Heart left ventricle (tissue), 16 donors: ENCODE data around the gene SULT2A1. TPM values are rescaled to one million over a fixed set of nuclear protein-coding genes. Genes with fewer than 3 reads are reported as not detected.

Source experiments
- ATAC-seq, 4 donors: fragments of 200-7000 bp; cut with Tn5 transposase; one replicate each; pipeline ENCODE4 v1.9.1; 2020 to 2022; ENCODE audit warnings: moderate library complexity in 4 of 4, mild to moderate bottlenecking in 3 of 4, moderate number of reproducible peaks in 1 of 4
- DNase-seq, 5 donors: peaks; one replicate each; pipeline ENCODE4 v3.0.0-alpha.2; 2020
- H3K27ac ChIP-seq, 12 donors: fragments of 200-600 bp; sonication (generic) in 4 of 12; one replicate each; pipeline versions ENCODE4 v1.5.0 to v1.8.0; 2016 to 2022; ENCODE audit warnings: mild to moderate bottlenecking in 2 of 12
- H3K27me3 ChIP-seq, 9 donors: fragments of 200-600 bp; sonication (generic) in 2 of 9; one replicate each; pipeline versions ENCODE4 v1.5.1 to v1.8.0; 2016 to 2022; ENCODE audit warnings: mild to moderate bottlenecking in 3 of 9
- H3K36me3 ChIP-seq, 9 donors: fragments of 200-600 bp; sonication (generic) in 2 of 9; one replicate each; pipeline versions ENCODE4 v1.5.0 to v1.8.0; 2018 to 2022; ENCODE audit warnings: mild to moderate bottlenecking in 2 of 9
- H3K4me1 ChIP-seq, 12 donors: fragments of 200-600 bp; sonication (generic) in 4 of 12; one replicate each; pipeline versions ENCODE4 v1.5.0 to v1.8.0; 2016 to 2022; ENCODE audit warnings: mild to moderate bottlenecking in 3 of 12
- H3K4me3 ChIP-seq, 12 donors: fragments of 200-600 bp; sonication (generic) in 4 of 12; one replicate each; pipeline versions ENCODE4 v1.5.0 to v1.8.0; 2017 to 2022; ENCODE audit warnings: mild to moderate bottlenecking in 9 of 12, moderate library complexity in 4 of 12
- H3K9me3 ChIP-seq, 12 donors: fragments of 200-600 bp; sonication (generic) in 4 of 12; one replicate each; pipeline versions ENCODE4 v1.5.0 to v1.8.0; 2016 to 2022; ENCODE audit warnings: mild to moderate bottlenecking in 1 of 12
- POLR2A ChIP-seq, 2 donors: fragments of 450-650 bp; IDR thresholded peaks; one replicate each; pipeline ENCODE4 v1.6.1; 2017; ENCODE audit warnings: antibody characterized with exemption in 2 of 2, mild to moderate bottlenecking in 2 of 2, moderate library complexity in 2 of 2
- WGBS, 4 donors: extraction: QIAGEN DNeasy Blood & Tissue Kit in 2 of 4; methylation state at CpG; one replicate each; pipeline versions ENCODE4 v1.1.5 to v1.1.7; 2013 to 2018; 5-methylcytosine and 5-hydroxymethylcytosine counted together
- intact Hi-C, 10 donors: fragments of 100-400 bp; cut with DNase I; formaldehyde crosslinking; loops; one replicate each; pipeline versions ENCODE4 v1.11.1 to v1.14.2; 2022
- polyA plus RNA-seq, 2 donors: library from polyadenylated mRNA; stranded (reverse); fragments of 200-250 nt; gene quantifications; one replicate each; pipeline ENCODE4 v1.2.3, GENCODE V29; 2013
- total RNA-seq, 9 donors: library from RNA; depleted of rRNA in 2 of 9; stranded (reverse); fragments of >200 nt in 2 of 9; fragmentation: NEBNext Ultra II Directional in 3 of 9; extraction: Animal tissue kit (Norgen Biotek cat#: 25700) in 3 of 9; gene quantifications; one replicate each; pipeline versions ENCODE4 v1.1.0 to v1.2.4, GENCODE V29; 2016 to 2023
- TF ChIP-seq, protein P1 (sequence below), 12 donors: fragments of 200-600 bp; sonication (generic) in 4 of 12; IDR thresholded peaks; one replicate each; pipeline versions ENCODE4 v1.5.0 to v1.8.0; 2018 to 2022; ENCODE audit warnings: antibody characterized with exemption in 12 of 12, mild to moderate bottlenecking in 5 of 12
- donor health status: ischemic (EF 13 %, LVEDD 7.1; RV severe dilation, severe dysfunction).
- donor health status: healthy with polysubstance abuse.
- donor health status: DM: no; HTN: yes; CAD: no.
- donor health status: DM: no; HTN: no; CAD: no.
- donor health status: ischemic (EF 25% LVEDD 6.9; RV normal size, moderate dysfunction).
- donor health status: ischemic (EF 25% LVEDD 5.7; RV mildly dilated, moderate dysfunction).
- donor health status: healthy.
- donor health status: DM: yes; HTN: yes; CAD: no.
- donor health status: ischemic (EF 35%, LVEDD 5.7; RV mildly dilated, moderate dysfunction).
- donor health status: nonischemic (EF 11% LVEDD 7.7; RV severe dilation, severe dysfunction).
- donor health status: DM: yes; HTN: yes; CAD: no.
- donor health status: PGD.
- donor health status: ischemic (EF 29% LVEDD 5.4; RV normal size, mild dysfunction).
- donor health status: nonischemic (EF 23%, LVEDD 6.1; RV moderate dilation, normal function).

The SULT2A1 gene
- total and polyA plus RNA-seq, 11 donors = not detected

DNA sequence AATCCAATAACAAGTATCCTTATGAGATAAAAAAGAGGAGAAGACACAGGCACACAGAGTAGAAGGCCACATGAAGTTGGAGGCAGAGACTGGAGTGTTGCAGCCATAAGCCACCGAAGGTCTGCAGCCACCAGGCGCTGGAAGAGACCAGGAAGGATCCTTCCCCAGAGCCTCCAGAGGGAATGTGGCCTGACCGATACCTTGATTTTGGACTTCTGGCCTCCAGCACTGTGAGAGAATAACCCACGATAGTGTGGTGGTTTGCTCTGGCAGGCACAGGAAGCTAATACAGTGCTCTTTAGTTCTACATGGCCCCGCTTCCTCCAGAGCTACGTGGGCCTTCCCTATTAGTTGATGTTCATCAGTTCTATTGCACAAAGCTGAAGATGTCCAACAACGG is 15.3 kb upstream of the SULT2A1 start:
- no peak overlapping the region for H3K4me3 ChIP-seq
- TF ChIP-seq POLR2A (IDR thresholded peaks at IDR 0.05) = no peak
- TF ChIP-seq, protein P1, sequence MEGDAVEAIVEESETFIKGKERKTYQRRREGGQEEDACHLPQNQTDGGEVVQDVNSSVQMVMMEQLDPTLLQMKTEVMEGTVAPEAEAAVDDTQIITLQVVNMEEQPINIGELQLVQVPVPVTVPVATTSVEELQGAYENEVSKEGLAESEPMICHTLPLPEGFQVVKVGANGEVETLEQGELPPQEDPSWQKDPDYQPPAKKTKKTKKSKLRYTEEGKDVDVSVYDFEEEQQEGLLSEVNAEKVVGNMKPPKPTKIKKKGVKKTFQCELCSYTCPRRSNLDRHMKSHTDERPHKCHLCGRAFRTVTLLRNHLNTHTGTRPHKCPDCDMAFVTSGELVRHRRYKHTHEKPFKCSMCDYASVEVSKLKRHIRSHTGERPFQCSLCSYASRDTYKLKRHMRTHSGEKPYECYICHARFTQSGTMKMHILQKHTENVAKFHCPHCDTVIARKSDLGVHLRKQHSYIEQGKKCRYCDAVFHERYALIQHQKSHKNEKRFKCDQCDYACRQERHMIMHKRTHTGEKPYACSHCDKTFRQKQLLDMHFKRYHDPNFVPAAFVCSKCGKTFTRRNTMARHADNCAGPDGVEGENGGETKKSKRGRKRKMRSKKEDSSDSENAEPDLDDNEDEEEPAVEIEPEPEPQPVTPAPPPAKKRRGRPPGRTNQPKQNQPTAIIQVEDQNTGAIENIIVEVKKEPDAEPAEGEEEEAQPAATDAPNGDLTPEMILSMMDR (IDR thresholded peaks at IDR 0.05) = no peak
- peaks cover 0 to 5% (median 0%) of the 10 kb centered on the region in 12 donors for H3K9me3 ChIP-seq
- no peaks in the 10 kb centered on the region for H3K4me1 ChIP-seq
- WGBS, 4 donors = 80 to 86% (median 83%) methylated on average over 7 of the region's 7 CpGs
- no peaks in the 10 kb centered on the region for H3K36me3 ChIP-seq
- intact Hi-C loops = no loop called here
- DNase-seq = no peak
- H3K27me3 ChIP-seq = peaks cover 0 to 19% (median 3%) of the 10 kb centered on the region in 9 donors
- no peak for ATAC-seq
- no peak overlapping the region for H3K27ac ChIP-seq

DNA sequence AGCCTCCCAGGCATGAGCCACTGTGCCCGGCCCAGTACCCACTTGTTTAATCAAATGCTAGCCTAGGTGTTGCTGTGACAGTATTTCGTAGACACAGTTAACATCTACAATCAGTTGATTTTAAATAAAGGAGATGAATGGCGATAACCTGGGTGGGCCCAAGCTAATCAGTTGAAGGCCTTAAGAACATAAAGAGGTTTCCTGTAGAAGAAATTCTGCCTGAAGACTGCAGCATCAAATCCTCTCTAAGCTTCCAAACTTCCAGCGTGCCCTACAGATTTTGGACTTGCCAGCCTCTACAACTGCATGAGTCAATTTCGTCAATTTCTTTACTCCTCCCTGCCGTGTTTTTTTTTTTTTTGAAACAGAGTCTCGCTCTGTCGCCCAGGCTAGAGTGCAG is 13.2 kb upstream of the SULT2A1 start:
- no peak for ATAC-seq
- H3K4me1 ChIP-seq = no peaks in the 10 kb centered on the region
- no peak for DNase-seq
- no peak for TF ChIP-seq POLR2A (IDR thresholded peaks at IDR 0.05)
- TF ChIP-seq, protein P1 (IDR thresholded peaks at IDR 0.05) = no peak
- H3K9me3 ChIP-seq = peaks cover 0 to 13% (median 2%) of the 10 kb centered on the region in 12 donors
- intact Hi-C loops = no loop called here
- WGBS, 4 donors = 87 to 94% (median 92%) methylated on average over 8 of the region's 8 CpGs
- H3K4me3 ChIP-seq = no peak overlapping the region
- peaks cover 0 to 19% (median 3%) of the 10 kb centered on the region in 9 donors for H3K27me3 ChIP-seq
- no peaks in the 10 kb centered on the region for H3K36me3 ChIP-seq
- no peak overlapping the region for H3K27ac ChIP-seq

DNA sequence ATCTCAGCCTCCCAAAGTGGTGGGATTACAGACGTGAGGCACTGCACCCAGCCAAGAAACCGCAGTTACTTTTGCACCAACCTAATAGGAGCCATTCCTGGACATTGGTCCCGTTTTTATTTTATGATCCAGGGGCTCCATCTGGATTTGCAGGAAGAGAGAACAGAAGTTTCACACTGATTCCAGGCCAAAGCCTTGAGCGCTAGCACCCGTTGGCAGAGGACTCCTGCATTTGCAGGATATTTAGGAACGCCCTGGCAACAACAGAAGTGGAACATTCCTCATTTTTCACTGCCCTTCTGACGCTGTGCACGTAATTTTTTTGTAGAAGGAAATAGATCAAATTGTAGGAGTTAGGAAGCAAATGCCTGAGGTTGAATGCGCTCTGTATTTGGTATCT is 11.7 kb upstream of the SULT2A1 start:
- Histone ChIP-seq H3K27me3 (peaks cover 0 to 19% (median 3%) of the 10 kb centered on the region in 9 donors), H3K36me3 (no peaks in the 10 kb centered on the region), H3K4me1 (no peaks in the 10 kb centered on the region), H3K4me3 (no peak overlapping the region), H3K27ac (no peak overlapping the region), H3K9me3 (peaks cover 0 to 14% (median 2%) of the 10 kb centered on the region in 12 donors)
- ATAC-seq = no peak
- no peak for DNase-seq
- TF ChIP-seq, protein P1 (IDR thresholded peaks at IDR 0.05) = no peak
- no peak for TF ChIP-seq POLR2A (IDR thresholded peaks at IDR 0.05)
- intact Hi-C loops = no loop called here
- WGBS, 4 donors = 77 to 82% (median 78%) methylated on average over 9 of the region's 9 CpGs

DNA sequence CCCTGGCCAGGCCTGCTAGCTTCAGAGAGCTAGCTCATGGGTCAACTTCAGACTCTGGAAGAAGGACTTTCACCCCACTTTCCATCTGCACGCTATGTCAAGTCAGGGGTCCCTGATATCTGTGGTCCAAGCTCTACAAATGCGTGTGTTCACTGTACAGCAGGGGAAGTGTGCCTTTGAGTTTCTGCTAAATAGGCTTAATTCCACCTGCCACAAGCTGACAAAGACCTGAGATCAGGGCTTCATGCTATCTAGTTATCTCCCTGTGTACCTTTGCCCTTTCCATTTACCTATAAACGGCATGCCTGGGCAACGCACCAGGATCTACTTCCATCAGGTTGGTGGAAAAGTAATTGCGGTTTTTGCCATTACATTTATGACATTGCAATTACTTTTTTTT is 10.7 kb upstream of the SULT2A1 start:
- DNase-seq = no peak
- H3K4me3 ChIP-seq = no peak overlapping the region
- intact Hi-C loops = no loop called here
- H3K27me3 ChIP-seq = peaks cover 0 to 19% (median 0%) of the 10 kb centered on the region in 9 donors
- TF ChIP-seq, protein P1 (IDR thresholded peaks at IDR 0.05) = no peak
- no peak for TF ChIP-seq POLR2A (IDR thresholded peaks at IDR 0.05)
- no peak overlapping the region for H3K27ac ChIP-seq
- no peaks in the 10 kb centered on the region for H3K4me1 ChIP-seq
- H3K36me3 ChIP-seq = no peaks in the 10 kb centered on the region
- no peak for ATAC-seq
- H3K9me3 ChIP-seq = peaks cover 0 to 25% (median 6%) of the 10 kb centered on the region in 12 donors
- 85 to 98% (median 93%) methylated on average over 5 of the region's 5 CpGs for WGBS, 4 donors
